ENCODE results near the gene CCDC134.
"Not testable (repeated sequence)": the region's sequence is repeated elsewhere in the genome, so short reads cannot be mapped to it uniquely, and the experiment has no call there.

Gene CCDC134

GRCh38 chr22:41826430-41827383 is 26.2 kb downstream of the CCDC134 start:
- no peak for FAIRE-seq

DNA sequence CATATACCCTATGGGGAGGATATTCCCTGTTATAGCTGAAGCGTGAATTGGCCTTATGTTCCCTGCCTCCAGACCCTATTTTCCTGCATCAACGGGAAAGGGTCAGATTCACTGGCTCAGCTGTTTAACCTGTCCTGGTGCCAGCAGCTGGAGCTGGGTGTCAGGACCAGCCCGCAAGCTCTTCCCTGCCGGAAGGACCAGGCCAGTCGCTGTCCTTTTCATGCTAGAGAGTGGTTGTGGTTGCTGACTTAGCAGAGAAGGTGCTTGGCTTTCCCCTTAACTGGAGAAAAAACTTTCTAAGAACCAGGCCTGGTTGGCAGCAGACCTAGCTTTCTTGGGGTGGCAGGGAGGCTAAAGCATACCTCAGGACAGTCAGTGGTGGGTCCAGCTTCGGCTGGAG is 27.2 kb downstream of the CCDC134 start:
- FAIRE-seq: no peak

- no peak for FAIRE-seq
These were observed 28.0 kb downstream of the CCDC134 start for GRCh38 chr22:41828516-41828915.

- FAIRE-seq: no peak
These were observed 29.7 kb downstream of the CCDC134 start for GRCh38 chr22:41830174-41830573.

- no peak for FAIRE-seq
These were observed 30.9 kb downstream of the CCDC134 start for GRCh38 chr22:41831383-41831782.

- no peak for FAIRE-seq
These were observed 31.5 kb downstream of the CCDC134 start for GRCh38 chr22:41831828-41832552.

DNA sequence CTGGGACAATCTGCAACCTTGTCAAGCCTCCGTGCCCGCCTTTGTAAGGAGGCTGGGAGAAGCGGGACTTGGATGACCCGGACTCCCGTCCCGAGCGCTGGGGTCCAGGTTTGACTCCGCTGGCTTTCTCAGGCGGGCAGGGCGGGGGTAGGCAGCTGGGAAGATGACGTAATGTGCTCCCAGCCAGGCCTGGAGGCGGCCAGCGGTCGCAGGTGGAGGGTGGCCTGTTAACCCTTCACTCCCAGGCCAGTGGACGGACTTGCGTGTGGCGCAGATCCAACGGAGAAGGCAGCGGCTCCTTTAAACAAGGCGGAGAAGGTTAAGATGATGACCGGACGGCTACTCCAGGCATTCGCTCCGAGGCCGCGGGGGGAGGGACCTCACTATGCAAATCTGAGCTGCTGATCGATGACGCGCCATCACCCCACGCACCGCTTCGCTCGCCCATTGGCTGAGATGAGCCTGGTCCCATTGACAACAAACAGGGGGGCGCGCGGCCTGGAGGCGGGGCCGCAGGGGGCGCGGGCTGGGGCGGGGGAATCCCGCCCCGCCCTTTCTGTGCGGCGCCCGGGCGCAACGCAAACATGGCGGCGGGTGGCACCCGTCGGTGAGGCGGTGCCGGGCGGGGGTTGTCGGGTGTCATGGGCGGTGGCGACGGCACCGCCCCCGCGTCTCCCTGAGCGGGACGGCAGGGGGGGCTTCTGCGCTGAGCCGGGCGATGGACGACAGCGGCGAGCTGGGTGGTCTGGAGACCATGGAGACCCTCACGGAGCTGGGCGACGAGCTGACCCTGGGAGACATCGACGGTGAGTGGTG is 32.3 kb downstream of the CCDC134 start, which contains the start of gene SREBF2:
SREBF2 (plus strand) TSS at position 553 of the 816 bp plus-strand sequence; CDS start at position 719, 166 bp downstream.
- peak; percentile 90 for FAIRE-seq

GRCh38 chr22:41833369-41834004 is 33.0 kb downstream of the CCDC134 start:
- no peak for FAIRE-seq

DNA sequence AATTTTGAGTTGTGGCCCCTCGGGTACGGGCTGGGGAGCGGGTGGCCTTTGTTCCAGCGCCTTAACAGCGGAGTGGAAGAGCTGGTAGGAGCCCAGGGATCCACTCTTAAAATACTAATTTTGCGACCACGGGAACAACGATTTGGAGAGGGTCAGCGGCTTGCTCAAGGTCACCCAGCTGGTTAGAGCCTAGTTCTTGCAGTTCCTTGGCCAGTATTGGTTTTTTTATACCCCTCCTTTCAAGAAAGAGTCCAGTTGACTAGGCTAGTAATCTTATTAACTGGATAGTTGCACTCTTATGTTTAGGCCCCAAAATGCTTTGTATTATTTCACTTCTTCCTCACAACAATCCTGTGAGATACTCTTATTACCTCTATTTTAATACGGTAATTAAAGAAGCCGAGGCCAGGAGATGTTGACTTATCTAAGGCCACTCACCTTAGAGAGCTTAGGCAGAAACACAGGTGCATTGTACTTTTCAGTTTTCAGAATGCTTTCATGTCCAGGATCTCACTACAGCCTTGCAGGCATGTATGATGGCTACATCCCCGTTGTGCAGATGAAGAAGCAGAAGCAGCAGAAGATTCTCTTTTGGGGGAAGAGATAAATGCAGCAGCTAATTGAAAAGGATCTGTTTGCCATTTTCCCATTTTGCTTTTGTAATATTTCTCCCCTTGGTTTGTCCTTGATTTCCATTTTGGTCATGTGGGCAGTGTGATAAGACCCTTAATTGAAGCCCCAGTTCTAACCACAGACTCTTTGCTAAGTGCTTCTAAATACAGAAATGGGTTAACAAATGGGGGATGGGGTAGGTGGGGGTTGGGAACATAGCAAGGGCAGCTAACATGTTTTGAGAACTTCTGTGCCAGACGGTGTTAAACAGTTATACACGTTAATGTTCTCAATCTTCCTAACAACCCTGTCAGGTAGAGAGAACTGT is 33.8 kb downstream of the CCDC134 start:
- FAIRE-seq: no peak

DNA sequence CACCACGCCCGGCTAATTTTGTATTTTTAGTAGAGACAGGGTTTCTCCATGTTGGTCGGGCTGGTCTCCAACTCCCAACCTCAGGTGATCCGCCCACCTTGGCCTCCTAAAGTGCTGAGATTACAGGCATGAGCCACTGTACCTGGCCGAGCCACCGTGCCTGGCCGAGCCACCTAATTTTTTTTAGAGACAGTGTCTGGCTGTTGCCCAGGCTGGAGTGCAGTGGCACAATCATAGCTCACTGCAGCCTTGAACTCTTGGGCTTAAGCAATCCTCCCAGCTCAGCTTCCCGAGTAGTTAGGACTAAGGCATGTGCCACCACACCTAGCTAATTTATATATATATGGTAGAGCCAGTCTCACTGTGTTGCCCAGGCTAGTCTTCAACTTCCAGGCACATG is 35.0 kb downstream of the CCDC134 start:
- FAIRE-seq: not testable (repeated sequence)

GRCh38 chr22:41836551-41836950 is 36.1 kb downstream of the CCDC134 start:
- no peak for FAIRE-seq

DNA sequence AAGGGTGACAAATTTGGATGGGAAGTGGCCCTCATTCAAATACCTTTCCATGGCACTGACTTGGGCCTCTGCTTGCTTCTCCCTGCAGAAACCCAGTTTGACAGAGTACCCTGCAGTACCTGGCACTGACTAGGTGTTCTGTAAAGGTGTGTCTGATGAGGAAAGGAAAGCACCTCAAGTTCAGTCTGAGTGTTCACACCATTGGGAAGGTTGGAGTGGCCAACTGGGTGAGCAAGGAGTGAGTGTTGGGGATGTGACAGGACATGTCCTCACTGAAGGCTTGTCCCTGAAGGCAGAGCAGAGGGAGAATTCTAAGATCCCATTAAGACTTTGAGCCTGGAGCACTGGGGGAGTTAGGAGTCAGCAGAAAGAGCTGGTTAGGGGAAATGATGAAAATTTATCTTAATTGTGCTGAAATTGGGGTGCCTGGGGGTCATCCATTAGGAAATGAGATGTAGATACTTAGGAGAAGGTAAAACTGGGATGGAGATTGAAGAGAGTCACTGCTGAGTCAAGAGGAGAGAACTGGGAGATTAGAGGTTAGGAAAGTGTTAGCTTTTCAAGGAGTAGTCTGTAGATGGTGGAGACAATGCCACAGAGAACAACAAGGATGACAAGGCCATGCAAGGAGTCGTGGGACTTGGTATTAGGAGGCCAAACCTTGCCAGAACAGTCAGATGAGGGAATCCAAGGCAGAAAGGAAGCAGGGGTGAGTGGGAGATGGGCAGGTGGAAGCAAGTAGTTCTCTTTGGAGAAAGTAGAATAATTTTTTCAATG is 38.6 kb downstream of the CCDC134 start:
- no peak for FAIRE-seq

- no peak for FAIRE-seq
These were observed 39.7 kb downstream of the CCDC134 start for GRCh38 chr22:41840216-41840615.

DNA sequence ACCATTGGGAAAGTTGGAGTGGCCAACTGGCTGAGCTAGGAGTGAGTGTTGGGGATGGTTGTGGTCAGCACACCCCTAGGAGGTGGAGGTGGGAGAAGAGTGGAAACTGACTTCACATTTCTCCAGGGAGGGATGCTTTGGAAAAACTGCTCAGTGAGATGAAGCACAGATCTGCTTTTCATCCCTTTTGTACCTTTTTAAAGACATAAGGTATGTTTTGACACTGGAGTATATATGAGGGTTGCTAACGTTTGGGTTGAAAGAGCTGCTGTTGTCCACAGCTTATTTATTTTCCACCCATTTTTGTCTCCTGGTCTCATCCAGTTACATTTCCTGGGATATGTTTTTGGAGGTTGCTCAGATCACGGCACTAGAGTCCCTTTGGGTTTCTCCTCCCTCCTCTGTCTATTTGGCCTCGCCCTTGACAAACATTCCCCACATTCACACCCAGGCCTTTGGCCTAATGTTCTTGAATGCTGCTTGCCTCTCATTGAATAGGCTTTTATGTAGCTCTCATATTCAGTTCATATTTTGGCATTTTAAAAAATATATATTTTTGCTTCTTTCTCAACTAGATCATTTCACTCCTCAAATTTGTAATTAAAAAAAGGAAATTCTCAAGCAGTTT is 40.7 kb downstream of the CCDC134 start:
- FAIRE-seq: no peak

DNA sequence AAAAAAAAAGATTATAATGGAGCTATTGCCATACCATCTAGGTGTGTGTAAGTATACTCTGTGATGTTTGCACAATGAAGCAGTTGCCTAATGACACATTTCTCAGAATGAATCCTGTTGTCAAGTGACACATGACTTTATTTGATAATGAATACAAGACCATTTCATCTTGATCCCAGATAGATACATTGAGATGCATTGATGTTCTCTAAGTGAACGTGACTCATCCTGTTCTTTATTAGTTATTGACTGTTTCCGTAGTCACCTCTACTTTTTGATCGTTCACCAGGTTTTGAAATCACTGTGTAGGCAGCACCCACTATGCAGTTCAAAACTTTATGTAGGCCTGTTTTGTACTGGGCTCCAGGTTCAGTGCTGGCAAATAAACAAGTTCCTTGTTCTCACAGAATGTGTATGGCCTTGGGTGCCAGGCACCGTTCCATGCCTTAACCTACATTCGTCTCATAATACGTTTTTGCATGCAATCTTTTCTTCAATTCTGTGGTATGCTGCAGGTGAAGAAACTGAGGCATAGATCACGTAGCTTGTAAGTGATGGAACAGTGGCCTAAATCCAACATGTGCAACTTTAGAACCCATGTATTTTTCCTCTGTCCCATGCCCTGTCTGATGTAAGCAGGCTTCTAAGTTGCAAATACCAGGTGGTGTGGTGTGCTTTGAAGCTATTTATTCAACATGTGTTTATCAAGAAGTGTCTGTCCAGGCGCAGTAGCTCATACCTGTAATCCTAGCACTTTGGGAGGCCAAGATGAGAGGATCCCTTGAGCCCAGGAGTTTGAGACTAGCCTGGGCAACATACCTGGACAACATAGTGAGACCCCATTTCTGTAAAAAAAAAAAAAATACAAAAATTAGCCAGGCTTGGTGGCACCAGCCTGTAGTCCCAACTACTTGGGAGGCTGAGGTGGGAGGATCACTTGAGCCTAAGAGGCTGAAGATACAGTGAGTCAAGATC is 42.8 kb downstream of the CCDC134 start:
- no peak for FAIRE-seq

DNA sequence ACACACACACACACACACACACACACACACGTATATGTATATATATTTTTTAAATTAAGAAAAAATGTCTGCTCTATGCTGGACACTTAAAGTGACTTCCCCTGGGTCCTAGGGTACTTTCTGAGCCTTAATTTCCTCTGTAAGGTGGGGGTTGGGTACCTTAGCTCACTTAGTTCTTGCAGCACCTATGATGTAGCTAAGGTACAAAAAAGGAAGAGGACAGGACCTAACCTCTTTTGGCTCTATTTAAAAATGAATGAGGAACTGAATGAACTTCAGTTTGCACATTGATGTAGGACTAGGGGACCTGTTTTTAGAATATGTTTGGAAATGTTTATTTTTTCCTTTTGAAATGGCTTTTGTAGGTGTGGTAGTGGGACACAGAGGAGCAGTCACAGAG is 43.6 kb downstream of the CCDC134 start:
- no peak for FAIRE-seq

DNA sequence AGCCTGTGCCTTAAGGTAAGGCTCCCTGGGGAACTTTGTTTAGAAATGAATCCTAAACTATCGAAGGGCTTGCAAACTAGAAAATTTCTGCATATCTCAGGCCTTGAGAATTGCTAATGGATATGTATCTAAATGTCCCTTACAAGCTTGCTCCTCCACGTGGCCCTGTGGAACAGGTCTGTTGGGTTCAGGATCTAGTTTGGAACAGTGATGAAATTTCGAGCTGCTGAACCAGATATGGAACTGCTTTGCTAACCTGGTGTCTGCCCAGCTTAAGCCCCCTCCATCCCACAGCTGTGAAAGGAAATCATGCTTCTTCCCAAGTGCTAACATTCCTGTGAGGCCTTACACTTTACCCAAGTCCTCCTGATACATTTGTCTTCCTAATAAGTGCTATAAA is 44.0 kb downstream of the CCDC134 start:
- FAIRE-seq: no peak

Measured in endometrium (tissue), 2 donors.